AG08396 (cell line): ENCODE data around the gene UPF2.

Experiments used
- DNase-seq: peaks from one replicate; pipeline ENCODE4 v3.0.0; 2012; ENCODE audit warnings: low spot score, mixed read lengths

UPF2 gene

GRCh38 chr10:11958956-11959355, 83.7 kb downstream of the UPF2 start:
- DNase-seq, result no peak

- DNase-seq, result no peak
Observed at GRCh38 chr10:11951695-11952094, 90.9 kb downstream of the UPF2 start.

- no peak for DNase-seq
Observed at GRCh38 chr10:11950325-11951018, 92.1 kb downstream of the UPF2 start.

GRCh38 chr10:11949152-11949551, 93.5 kb downstream of the UPF2 start:
- DNase-seq, result no peak

- no peak for DNase-seq
Observed at GRCh38 chr10:11946652-11947051, 96.0 kb downstream of the UPF2 start.

GRCh38 chr10:11936389-11937152, 106.0 kb downstream of the UPF2 start:
- no peak for DNase-seq

- DNase-seq, result peak; percentile 42
Observed at GRCh38 chr10:11934262-11934661, 108.3 kb downstream of the UPF2 start.

GRCh38 chr10:11933577-11934223, 108.9 kb downstream of the UPF2 start:
- DNase-seq, result no peak

GRCh38 chr10:11931038-11931437, 111.6 kb downstream of the UPF2 start:
- DNase-seq, result no peak

GRCh38 chr10:11930312-11930978, 112.2 kb downstream of the UPF2 start:
- no peak for DNase-seq

GRCh38 chr10:11927746-11928145, 114.9 kb downstream of the UPF2 start:
- no peak for DNase-seq

- DNase-seq, result no peak
Observed at GRCh38 chr10:11921800-11922392, 120.7 kb downstream of the UPF2 start.

GRCh38 chr10:11919271-11919670, 123.3 kb downstream of the UPF2 start:
- DNase-seq, result no peak

- DNase-seq, result no peak
Observed at GRCh38 chr10:11918384-11918783, 124.2 kb downstream of the UPF2 start.

- DNase-seq, result no peak
Observed at GRCh38 chr10:11913079-11913641, 129.4 kb downstream of the UPF2 start.

- no peak for DNase-seq
Observed at GRCh38 chr10:11910102-11910501, 132.5 kb downstream of the UPF2 start.

GRCh38 chr10:11909618-11910017, 133.0 kb downstream of the UPF2 start:
- DNase-seq, result no peak

- DNase-seq, result no peak
Observed at GRCh38 chr10:11908991-11909390, 133.6 kb downstream of the UPF2 start.

GRCh38 chr10:11908536-11908935, 134.1 kb downstream of the UPF2 start:
- no peak for DNase-seq

GRCh38 chr10:11907914-11908313, 134.7 kb downstream of the UPF2 start:
- DNase-seq, result no peak

GRCh38 chr10:11906714-11907113, 135.9 kb downstream of the UPF2 start:
- DNase-seq, result no peak

- no peak for DNase-seq
Observed at GRCh38 chr10:11902646-11903045, 140.0 kb downstream of the UPF2 start.
